ENCODE data around the gene JTB.

Gene JTB

GRCh38 chr1:153956997-153957715 lies 20.3 kb downstream of the JTB start:
- Histone ChIP-seq H3K27me3 (ENCODE audit: control insufficient read depth, insufficient read depth, low read length) (no peaks in the 10 kb centered on the region), H3K79me2 (peaks cover 20% of the 10 kb centered on the region), H3K27ac (no peak overlapping the region), H2AFZ (no peak overlapping the region), H3K36me3 (ENCODE audit: control insufficient read depth, insufficient read depth, low read length) (no peaks in the 10 kb centered on the region), H3K4me2 (ENCODE audit: low read length) (peak overlapping the region; percentile 80), H3K9me3 (ENCODE audit: control insufficient read depth, low read length) (no peaks in the 10 kb centered on the region), H3K4me3 (ENCODE audit: low read depth, low read length) (peak overlapping the region; percentile 92), H3K9ac (no peak overlapping the region), H3K4me1 (peaks cover 7% of the 10 kb centered on the region)
- TF ChIP-seq, protein P1, sequence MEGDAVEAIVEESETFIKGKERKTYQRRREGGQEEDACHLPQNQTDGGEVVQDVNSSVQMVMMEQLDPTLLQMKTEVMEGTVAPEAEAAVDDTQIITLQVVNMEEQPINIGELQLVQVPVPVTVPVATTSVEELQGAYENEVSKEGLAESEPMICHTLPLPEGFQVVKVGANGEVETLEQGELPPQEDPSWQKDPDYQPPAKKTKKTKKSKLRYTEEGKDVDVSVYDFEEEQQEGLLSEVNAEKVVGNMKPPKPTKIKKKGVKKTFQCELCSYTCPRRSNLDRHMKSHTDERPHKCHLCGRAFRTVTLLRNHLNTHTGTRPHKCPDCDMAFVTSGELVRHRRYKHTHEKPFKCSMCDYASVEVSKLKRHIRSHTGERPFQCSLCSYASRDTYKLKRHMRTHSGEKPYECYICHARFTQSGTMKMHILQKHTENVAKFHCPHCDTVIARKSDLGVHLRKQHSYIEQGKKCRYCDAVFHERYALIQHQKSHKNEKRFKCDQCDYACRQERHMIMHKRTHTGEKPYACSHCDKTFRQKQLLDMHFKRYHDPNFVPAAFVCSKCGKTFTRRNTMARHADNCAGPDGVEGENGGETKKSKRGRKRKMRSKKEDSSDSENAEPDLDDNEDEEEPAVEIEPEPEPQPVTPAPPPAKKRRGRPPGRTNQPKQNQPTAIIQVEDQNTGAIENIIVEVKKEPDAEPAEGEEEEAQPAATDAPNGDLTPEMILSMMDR (IDR thresholded peaks at IDR 0.05) = no peak

DNA sequence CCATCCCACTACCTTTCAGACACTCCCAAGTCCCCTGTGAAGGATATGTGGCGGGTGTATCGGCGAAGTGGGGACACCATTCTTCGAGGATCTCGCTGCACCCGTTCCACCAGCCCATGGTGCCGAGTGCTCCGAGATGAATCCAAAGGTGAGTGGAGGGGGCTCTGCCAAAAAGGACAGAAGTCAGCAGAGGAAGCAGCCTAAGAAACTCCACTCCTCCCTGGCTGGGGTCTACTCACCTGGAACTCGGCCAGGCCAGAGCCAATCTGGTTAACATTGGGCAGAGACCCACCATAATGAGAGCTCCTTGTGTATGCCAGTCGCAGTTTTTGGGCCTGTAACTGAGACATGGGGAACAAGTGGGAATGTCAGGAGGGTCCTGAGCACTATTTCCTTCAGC lies 22.6 kb downstream of the JTB start:
- Histone ChIP-seq H3K4me1 (peaks cover 7% of the 10 kb centered on the region), H3K79me2 (peaks cover 20% of the 10 kb centered on the region), H3K4me3 (ENCODE audit: low read depth, low read length) (no peak overlapping the region), H3K27me3 (ENCODE audit: control insufficient read depth, insufficient read depth, low read length) (no peaks in the 10 kb centered on the region), H3K9ac (no peak overlapping the region), H3K36me3 (ENCODE audit: control insufficient read depth, insufficient read depth, low read length) (no peaks in the 10 kb centered on the region), H3K27ac (no peak overlapping the region), H3K9me3 (ENCODE audit: control insufficient read depth, low read length) (no peaks in the 10 kb centered on the region), H3K4me2 (ENCODE audit: low read length) (no peak overlapping the region), H2AFZ (no peak overlapping the region)
- TF ChIP-seq, protein P1 (IDR thresholded peaks at IDR 0.05) = no peak

GRCh38 chr1:153953859-153954365 lies 23.6 kb downstream of the JTB start:
- Histone ChIP-seq H3K36me3 (ENCODE audit: control insufficient read depth, insufficient read depth, low read length) (no peaks in the 10 kb centered on the region), H3K79me2 (peaks cover 20% of the 10 kb centered on the region), H3K9ac (no peak overlapping the region), H3K4me2 (ENCODE audit: low read length) (no peak overlapping the region), H3K4me3 (ENCODE audit: low read depth, low read length) (no peak overlapping the region), H2AFZ (no peak overlapping the region), H3K9me3 (ENCODE audit: control insufficient read depth, low read length) (no peaks in the 10 kb centered on the region), H3K27ac (no peak overlapping the region), H3K27me3 (ENCODE audit: control insufficient read depth, insufficient read depth, low read length) (no peaks in the 10 kb centered on the region), H3K4me1 (peaks cover 7% of the 10 kb centered on the region)
- TF ChIP-seq, protein P1 (IDR thresholded peaks at IDR 0.05) = no peak

- H3K27me3 ChIP-seq (ENCODE audit: control insufficient read depth, insufficient read depth, low read length) = no peaks in the 10 kb centered on the region
- H3K9me3 ChIP-seq (ENCODE audit: control insufficient read depth, low read length) = no peaks in the 10 kb centered on the region
- H3K79me2 ChIP-seq = peaks cover 9% of the 10 kb centered on the region
- no peak overlapping the region for H3K27ac ChIP-seq
- no peak overlapping the region for H3K9ac ChIP-seq
- H3K4me3 ChIP-seq (ENCODE audit: low read depth, low read length) = no peak overlapping the region
- H3K4me2 ChIP-seq (ENCODE audit: low read length) = no peak overlapping the region
- TF ChIP-seq, protein P1 (IDR thresholded peaks at IDR 0.05) = no peak
- no peak overlapping the region for H2AFZ ChIP-seq
- peaks cover under 1% of the 10 kb centered on the region for H3K4me1 ChIP-seq
- no peaks in the 10 kb centered on the region for H3K36me3 ChIP-seq (ENCODE audit: control insufficient read depth, insufficient read depth, low read length)
Measured at GRCh38 chr1:153951801-153952200, 25.7 kb downstream of the JTB start.

DNA sequence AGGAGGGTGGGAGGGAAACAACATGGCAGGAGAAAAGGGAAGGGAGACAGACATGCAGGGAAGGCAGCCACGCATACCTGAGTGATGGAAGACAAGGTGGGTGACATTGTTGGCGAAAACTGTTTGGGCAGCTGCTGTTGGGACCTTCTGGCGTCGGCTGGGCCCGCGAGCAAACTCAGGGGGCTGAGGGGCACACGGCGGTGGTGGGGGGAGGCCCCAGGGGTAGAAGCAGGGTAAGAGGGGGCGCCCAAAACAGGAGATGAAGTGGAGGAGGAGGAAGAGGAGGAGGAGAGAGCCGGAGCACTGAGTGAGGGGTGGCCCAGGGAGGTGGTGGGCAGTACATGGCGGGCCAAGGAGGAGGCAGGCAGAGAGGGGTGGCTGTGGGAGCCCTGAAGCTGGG lies 26.3 kb downstream of the JTB start:
- no peak overlapping the region for H3K27ac ChIP-seq
- no peak overlapping the region for H3K4me3 ChIP-seq (ENCODE audit: low read depth, low read length)
- H3K79me2 ChIP-seq = peaks cover 5% of the 10 kb centered on the region
- H2AFZ ChIP-seq = no peak overlapping the region
- H3K9me3 ChIP-seq (ENCODE audit: control insufficient read depth, low read length) = no peaks in the 10 kb centered on the region
- H3K4me1 ChIP-seq = no peaks in the 10 kb centered on the region
- H3K4me2 ChIP-seq (ENCODE audit: low read length) = no peak overlapping the region
- H3K36me3 ChIP-seq (ENCODE audit: control insufficient read depth, insufficient read depth, low read length) = no peaks in the 10 kb centered on the region
- H3K9ac ChIP-seq = no peak overlapping the region
- H3K27me3 ChIP-seq (ENCODE audit: control insufficient read depth, insufficient read depth, low read length) = no peaks in the 10 kb centered on the region
- TF ChIP-seq, protein P1 (IDR thresholded peaks at IDR 0.05) = no peak
